NCI-H748 (cell line): Measurements from ENCODE around the gene PGBD5.

Source experiments
- DNase-seq: peaks from one replicate; lab custom pipeline; 2025; ENCODE audit not compliant: unreplicated experiment; lab: John Stamatoyannopoulos, UW

The PGBD5 gene

GRCh38 chr1:230351514-230351913 is 74.6 kb downstream of the PGBD5 start:
- no peak for DNase-seq

GRCh38 chr1:230350208-230350921 is 75.8 kb downstream of the PGBD5 start:
- DNase-seq, result no peak

GRCh38 chr1:230349020-230349393 is 77.1 kb downstream of the PGBD5 start:
- no peak for DNase-seq

GRCh38 chr1:230348386-230349019 is 77.6 kb downstream of the PGBD5 start:
- no peak for DNase-seq

GRCh38 chr1:230347896-230348295 is 78.2 kb downstream of the PGBD5 start:
- DNase-seq, result no peak

- no peak for DNase-seq
Measured at GRCh38 chr1:230345139-230345885, 80.8 kb downstream of the PGBD5 start.

- no peak for DNase-seq
Measured at GRCh38 chr1:230342699-230343098, 83.4 kb downstream of the PGBD5 start.

GRCh38 chr1:230342019-230342418 is 84.1 kb downstream of the PGBD5 start:
- DNase-seq, result no peak

- DNase-seq, result no peak
Measured at GRCh38 chr1:230341162-230341546, 85.0 kb downstream of the PGBD5 start.

- no peak for DNase-seq
Measured at GRCh38 chr1:230340526-230341161, 85.5 kb downstream of the PGBD5 start.

- no peak for DNase-seq
Measured at GRCh38 chr1:230339033-230339432, 87.1 kb downstream of the PGBD5 start.

- DNase-seq, result no peak
Measured at GRCh38 chr1:230337266-230337665, 88.9 kb downstream of the PGBD5 start.

GRCh38 chr1:230335861-230336522 is 90.1 kb downstream of the PGBD5 start:
- DNase-seq, result no peak

GRCh38 chr1:230334447-230334837 is 91.7 kb downstream of the PGBD5 start:
- DNase-seq, result no peak

- no peak for DNase-seq
Measured at GRCh38 chr1:230333590-230334446, 92.3 kb downstream of the PGBD5 start.

GRCh38 chr1:230332575-230333066 is 93.5 kb downstream of the PGBD5 start:
- DNase-seq, result no peak

GRCh38 chr1:230332061-230332460 is 94.1 kb downstream of the PGBD5 start:
- no peak for DNase-seq

- DNase-seq, result no peak
Measured at GRCh38 chr1:230330157-230330556, 96.0 kb downstream of the PGBD5 start.

- no peak for DNase-seq
Measured at GRCh38 chr1:230328342-230329015, 97.7 kb downstream of the PGBD5 start.

GRCh38 chr1:230327892-230328284 is 98.2 kb downstream of the PGBD5 start:
- no peak for DNase-seq
